ENCODE data around the gene OR5K1.

The OR5K1 gene

DNA sequence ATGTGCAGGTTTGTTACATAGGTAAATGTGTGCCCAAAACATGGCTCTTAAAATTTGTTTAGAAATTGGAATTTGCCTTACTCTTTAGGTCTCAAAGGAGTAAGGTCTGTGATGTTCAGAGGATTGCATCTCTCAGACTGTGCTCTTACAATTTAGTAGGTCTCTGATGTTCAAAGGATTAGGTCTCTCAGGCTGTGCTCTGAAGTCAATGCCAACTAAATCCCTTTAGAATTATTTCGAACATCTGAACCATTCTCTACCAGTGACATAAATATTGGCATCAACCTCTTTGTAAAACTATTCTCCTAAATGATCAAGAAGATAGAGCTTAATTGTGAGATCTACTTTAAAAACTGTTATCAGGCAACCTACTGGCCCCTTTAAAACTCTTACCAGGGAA lies at the start of gene OR5K1:
Gene OR5K1 (plus strand): TSS at position 301 of the 400 bp plus-strand sequence. CDS start 6,376 bp downstream, outside the sequence.
- H3K9ac ChIP-seq = no peak within 1 kb of the TSS
- no peaks in the 10 kb centered on the region for H3K36me3 ChIP-seq
- H3K27me3 ChIP-seq = no peaks in the 10 kb centered on the region
- no peak within 1 kb of the TSS for H3K27ac ChIP-seq
- H4K20me1 ChIP-seq = no peaks in the 10 kb centered on the region
- H3K4me3 ChIP-seq = no peak within 1 kb of the TSS
- no peak within 1 kb of the TSS for H3K4me2 ChIP-seq
- H3K4me1 ChIP-seq = no peaks in the 10 kb centered on the region
- TF ChIP-seq Cebpa-rat (IDR thresholded peaks at IDR 0.05) = no peak
- H3K9me3 ChIP-seq (replicated peaks in 1 of 11) = 0 out of 22 replicates have a peak, but pooled peaks cover 0 to 6% (median 0%) of the 10 kb centered on the region in 11 experiments

DNA sequence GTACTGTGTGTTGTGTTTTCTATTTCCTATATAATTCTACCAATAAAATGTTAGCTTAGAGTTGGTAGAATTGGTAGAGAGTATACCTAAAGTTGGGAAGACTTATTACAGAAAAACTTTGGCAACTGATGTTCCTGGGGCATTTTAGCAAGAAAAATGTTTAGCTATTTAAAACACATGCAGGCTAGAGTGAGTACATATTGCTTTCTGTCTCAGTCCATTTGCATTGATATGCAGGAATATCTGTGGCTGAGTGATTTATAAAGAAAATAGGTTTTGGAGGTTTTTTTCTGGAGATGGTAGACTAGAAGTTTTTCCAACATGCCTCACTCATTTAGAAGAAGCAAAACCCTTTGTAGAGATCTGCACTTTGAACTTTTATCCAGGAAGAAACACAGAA lies 30.4 kb upstream of the OR5K1 start:
- Histone ChIP-seq H3K9ac (no peak overlapping the region), H4K20me1 (no peaks in the 10 kb centered on the region), H3K4me3 (no peak overlapping the region), H3K27ac (no peak overlapping the region), H3K9me3 (replicated peaks in 1 of 11) (peaks cover 26 to 35% (median 31%) of the 10 kb centered on the region in 11 experiments), H3K4me1 (no peaks in the 10 kb centered on the region), H3K27me3 (no peaks in the 10 kb centered on the region), H3K36me3 (no peaks in the 10 kb centered on the region), H3K4me2 (no peak overlapping the region)
- TF ChIP-seq Cebpa-rat (IDR thresholded peaks at IDR 0.05) = no peak

DNA sequence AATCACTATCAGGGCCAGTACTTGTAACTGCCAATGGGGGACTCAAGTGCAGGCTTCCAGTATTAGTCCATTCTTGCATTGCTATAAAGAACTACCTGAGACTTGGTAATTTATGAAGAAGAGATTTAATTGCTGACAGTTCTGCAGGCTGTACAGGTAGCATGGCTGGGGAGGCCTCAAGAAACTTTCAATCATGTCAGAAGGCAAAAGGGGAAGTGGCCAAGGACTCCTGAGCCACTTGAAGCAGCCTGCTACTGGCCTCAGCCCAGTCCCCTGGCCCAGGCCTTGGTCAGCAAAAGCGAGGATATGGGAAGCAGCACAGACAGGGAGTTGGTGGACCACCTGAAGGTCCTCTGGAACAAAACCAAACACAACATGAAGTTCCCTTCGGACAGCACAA lies 29.2 kb upstream of the OR5K1 start:
- H3K4me3 ChIP-seq = no peak overlapping the region
- H3K27me3 ChIP-seq = no peaks in the 10 kb centered on the region
- TF ChIP-seq Cebpa-rat (IDR thresholded peaks at IDR 0.05) = no peak
- no peak overlapping the region for H3K9ac ChIP-seq
- no peak overlapping the region for H3K4me2 ChIP-seq
- peaks cover 19 to 23% (median 23%) of the 10 kb centered on the region in 11 experiments for H3K9me3 ChIP-seq (replicated peaks in 1 of 11)
- H4K20me1 ChIP-seq = no peaks in the 10 kb centered on the region
- H3K4me1 ChIP-seq = no peaks in the 10 kb centered on the region
- H3K27ac ChIP-seq = no peak overlapping the region
- H3K36me3 ChIP-seq = no peaks in the 10 kb centered on the region

DNA sequence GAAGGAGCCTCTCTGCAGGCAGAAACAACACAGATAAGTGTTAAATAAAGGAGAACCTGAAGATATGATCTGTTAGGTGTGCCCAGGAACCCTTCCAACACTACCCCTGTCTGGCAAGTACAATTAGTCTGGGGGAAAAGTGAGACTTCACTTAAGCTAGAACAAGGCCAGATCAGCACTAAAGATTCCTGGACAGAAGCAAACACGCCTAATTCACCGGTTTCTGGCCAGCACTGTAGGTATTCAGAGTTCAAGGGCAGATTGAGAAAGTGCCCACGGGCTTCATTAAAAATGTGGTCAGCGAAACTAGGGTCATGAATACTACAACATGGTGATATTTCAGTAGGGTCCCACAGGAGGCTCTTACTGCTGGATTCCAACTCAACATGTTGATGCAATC lies 28.6 kb upstream of the OR5K1 start:
- Histone ChIP-seq H3K4me3 (no peak overlapping the region), H3K4me1 (no peaks in the 10 kb centered on the region), H3K36me3 (no peaks in the 10 kb centered on the region), H4K20me1 (no peaks in the 10 kb centered on the region), H3K9me3 (replicated peaks in 1 of 11) (peaks cover 13 to 17% (median 16%) of the 10 kb centered on the region in 11 experiments), H3K27me3 (no peaks in the 10 kb centered on the region), H3K4me2 (no peak overlapping the region), H3K9ac (no peak overlapping the region), H3K27ac (no peak overlapping the region)
- TF ChIP-seq Cebpa-rat (IDR thresholded peaks at IDR 0.05) = no peak

DNA sequence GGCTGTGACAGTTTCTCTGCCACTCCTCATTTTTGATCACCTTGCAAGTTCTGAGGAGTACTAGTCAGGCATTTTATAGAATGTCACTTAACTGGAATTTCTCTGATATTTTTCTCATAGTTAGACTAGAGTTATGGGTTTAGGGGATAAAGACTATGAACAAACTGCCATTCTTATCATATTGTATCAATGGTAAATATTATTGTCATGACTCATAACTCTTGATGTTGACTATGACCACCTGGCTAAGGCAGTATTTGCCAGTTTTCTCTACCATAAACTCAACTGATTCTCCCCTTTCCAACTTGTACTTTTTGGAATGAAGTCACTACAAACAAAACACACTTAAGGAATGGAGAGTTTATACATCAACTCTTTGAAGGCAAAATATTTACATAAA lies 22.7 kb upstream of the OR5K1 start:
- H4K20me1 ChIP-seq = no peaks in the 10 kb centered on the region
- no peak overlapping the region for H3K4me3 ChIP-seq
- no peaks in the 10 kb centered on the region for H3K36me3 ChIP-seq
- H3K4me1 ChIP-seq = no peaks in the 10 kb centered on the region
- H3K27ac ChIP-seq = no peak overlapping the region
- H3K4me2 ChIP-seq = no peak overlapping the region
- TF ChIP-seq Cebpa-rat (IDR thresholded peaks at IDR 0.05) = no peak
- no peaks in the 10 kb centered on the region for H3K9me3 ChIP-seq (replicated peaks in 1 of 11)
- no peak overlapping the region for H3K9ac ChIP-seq
- no peaks in the 10 kb centered on the region for H3K27me3 ChIP-seq

DNA sequence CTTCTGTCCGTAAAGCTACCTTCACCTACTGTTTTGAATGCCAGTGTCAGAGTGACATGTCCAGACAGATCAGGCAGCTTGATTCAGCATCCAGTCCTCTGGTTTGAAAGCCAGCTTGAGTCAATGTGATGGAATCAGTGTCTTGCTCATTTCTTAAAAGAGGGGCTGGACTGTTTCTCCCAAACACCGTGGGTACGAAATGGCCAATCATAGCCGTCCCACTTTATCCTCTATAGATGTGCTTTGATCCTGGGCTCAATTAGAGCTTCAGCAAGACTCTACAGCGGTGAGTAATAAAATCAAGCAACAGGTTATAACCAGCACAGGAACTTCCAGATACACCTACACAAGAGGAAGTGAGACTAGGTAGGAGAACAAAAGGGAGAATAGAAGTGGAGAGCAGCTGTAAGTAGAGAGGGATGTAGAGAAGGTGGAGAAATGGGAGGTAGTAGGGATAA lies 17.0 kb upstream of the OR5K1 start:
- Histone ChIP-seq H3K4me1 (no peaks in the 10 kb centered on the region), H3K4me2 (no peak overlapping the region), H3K27ac (no peak overlapping the region), H3K9ac (no peak overlapping the region), H3K27me3 (no peaks in the 10 kb centered on the region), H3K36me3 (no peaks in the 10 kb centered on the region), H3K4me3 (no peak overlapping the region), H4K20me1 (no peaks in the 10 kb centered on the region), H3K9me3 (replicated peaks in 1 of 11) (no peaks in the 10 kb centered on the region)
- TF ChIP-seq Cebpa-rat (IDR thresholded peaks at IDR 0.05) = no peak

DNA sequence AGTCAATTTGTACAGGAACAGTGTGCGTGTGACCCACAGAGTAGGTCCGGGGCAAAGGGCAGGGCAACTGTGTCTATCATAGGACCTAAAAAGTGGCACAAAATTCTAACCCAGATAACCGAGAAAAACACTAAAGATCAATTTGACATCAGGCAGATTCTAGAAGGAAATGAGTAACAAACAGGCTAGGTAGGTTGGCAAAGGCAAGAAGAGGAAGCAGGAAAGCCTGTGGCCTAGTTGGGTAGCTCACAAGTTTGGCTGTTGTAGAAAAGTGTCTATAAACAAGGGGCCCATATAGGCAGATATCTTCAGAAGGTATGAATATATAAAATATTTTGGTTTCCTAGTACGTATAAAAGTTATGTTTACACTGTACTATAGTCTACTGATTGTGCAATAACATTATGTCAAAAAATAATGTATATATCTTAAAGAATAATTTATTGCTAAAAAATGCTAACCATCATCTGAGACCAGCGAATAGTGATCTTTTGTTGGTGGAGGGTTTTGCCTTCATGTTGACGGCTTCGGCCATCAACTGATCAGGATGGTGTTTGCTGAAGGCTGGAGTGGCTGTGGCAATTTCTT lies 13.3 kb upstream of the OR5K1 start:
- H3K9me3 ChIP-seq (replicated peaks in 1 of 11) = no peaks in the 10 kb centered on the region
- no peak overlapping the region for H3K4me3 ChIP-seq
- H3K36me3 ChIP-seq = no peaks in the 10 kb centered on the region
- H3K27ac ChIP-seq = no peak overlapping the region
- no peaks in the 10 kb centered on the region for H4K20me1 ChIP-seq
- TF ChIP-seq Cebpa-rat (IDR thresholded peaks at IDR 0.05) = peak in 3 of 11 experiments; percentile 66 to 67 (median 67); a peak in 6 of 22 replicates
- no peak overlapping the region for H3K4me2 ChIP-seq
- no peaks in the 10 kb centered on the region for H3K27me3 ChIP-seq
- no peak overlapping the region for H3K9ac ChIP-seq
- H3K4me1 ChIP-seq = no peaks in the 10 kb centered on the region

DNA sequence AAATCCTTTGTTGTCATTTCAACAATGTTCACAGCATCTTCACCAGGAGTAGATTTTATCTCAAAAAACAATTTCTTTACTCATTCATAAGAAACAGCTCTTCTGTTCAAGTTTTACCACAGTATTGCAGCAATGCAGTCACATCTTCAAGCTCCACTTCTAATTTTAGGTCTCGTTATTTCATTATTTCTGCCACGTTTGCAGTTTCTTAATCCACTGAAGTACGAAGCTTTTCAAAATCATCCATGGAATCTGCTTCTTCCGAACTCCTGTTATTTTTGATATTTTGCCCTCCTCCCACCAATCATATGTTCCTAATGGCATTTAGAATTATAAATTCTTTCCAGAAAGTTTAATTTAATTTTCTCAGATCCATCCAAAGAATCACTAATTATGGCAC lies 12.6 kb upstream of the OR5K1 start:
- no peak overlapping the region for H3K9ac ChIP-seq
- TF ChIP-seq Cebpa-rat (IDR thresholded peaks at IDR 0.05) = no peak

DNA sequence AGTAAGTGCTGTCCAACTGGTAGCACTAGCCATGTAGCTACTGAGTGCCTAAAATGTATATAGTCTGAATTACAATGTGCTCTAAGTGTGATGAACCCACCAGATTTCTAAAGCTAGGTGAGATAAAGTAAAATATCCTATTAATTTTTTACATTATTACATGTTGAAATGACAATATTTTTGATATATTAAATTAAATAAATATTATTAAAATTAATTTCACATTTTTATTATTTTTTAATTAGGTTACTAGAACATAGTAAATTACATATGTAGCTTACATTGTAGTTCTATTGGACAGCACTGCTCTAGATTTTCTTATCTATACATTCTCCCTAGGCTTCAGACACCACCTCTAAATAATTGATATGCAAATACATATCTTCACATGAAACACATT lies 9.2 kb upstream of the OR5K1 start:
- Histone ChIP-seq H3K9me3 (replicated peaks in 1 of 11) (0 out of 22 replicates have a peak, but pooled peaks cover 0 to 6% (median 0%) of the 10 kb centered on the region in 11 experiments), H3K4me1 (no peaks in the 10 kb centered on the region), H3K36me3 (no peaks in the 10 kb centered on the region), H3K27ac (no peak overlapping the region), H4K20me1 (no peaks in the 10 kb centered on the region), H3K27me3 (no peaks in the 10 kb centered on the region), H3K9ac (no peak overlapping the region), H3K4me3 (no peak overlapping the region), H3K4me2 (no peak overlapping the region)
- no peak for TF ChIP-seq Cebpa-rat (IDR thresholded peaks at IDR 0.05)

More for the DNA sequence above, 12.6 kb upstream of the OR5K1 start:
- Histone ChIP-seq H3K4me1 (no peaks in the 10 kb centered on the region), H3K27ac (no peak overlapping the region), H3K27me3 (no peaks in the 10 kb centered on the region), H4K20me1 (no peaks in the 10 kb centered on the region), H3K4me2 (no peak overlapping the region), H3K36me3 (no peaks in the 10 kb centered on the region), H3K4me3 (no peak overlapping the region), H3K9me3 (replicated peaks in 1 of 11) (no peaks in the 10 kb centered on the region)

DNA sequence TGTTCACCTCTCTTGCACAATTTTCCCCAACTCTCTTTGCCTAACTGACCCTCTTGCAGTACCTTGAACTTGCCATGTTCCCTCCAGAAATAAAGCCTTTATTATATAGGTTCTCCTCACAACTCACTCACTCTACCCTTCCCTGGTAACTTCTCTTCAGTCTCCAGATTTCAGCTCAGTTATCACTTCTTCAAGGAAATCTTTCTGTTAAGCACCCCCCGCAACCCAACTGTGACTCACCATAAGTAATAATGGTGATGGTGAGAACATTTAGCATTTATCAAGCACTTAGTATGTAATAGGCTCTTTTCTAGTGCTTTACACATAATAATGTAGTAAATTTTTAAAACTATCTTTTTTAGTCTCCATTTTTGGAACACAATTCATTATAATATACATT lies 8.1 kb upstream of the OR5K1 start:
- Histone ChIP-seq H3K27me3 (no peaks in the 10 kb centered on the region), H3K27ac (no peak overlapping the region), H3K4me3 (no peak overlapping the region), H3K4me2 (no peak overlapping the region), H3K9ac (no peak overlapping the region), H3K4me1 (no peaks in the 10 kb centered on the region), H3K36me3 (no peaks in the 10 kb centered on the region), H4K20me1 (no peaks in the 10 kb centered on the region), H3K9me3 (replicated peaks in 1 of 11) (0 out of 22 replicates have a peak, but pooled peaks cover 0 to 6% (median 0%) of the 10 kb centered on the region in 11 experiments)
- no peak for TF ChIP-seq Cebpa-rat (IDR thresholded peaks at IDR 0.05)

Data from BLaER1 treated with 17β-estradiol and CSF1 and Interleukin-3, amounts not matched to agents 10 nM and 100 nM (cell line).